Thyroid gland (tissue), 4 donors: ENCODE results near the gene SLC17A8. TPM values are rescaled to one million over a fixed set of nuclear protein-coding genes. Genes with fewer than 3 reads are reported as not detected.

Experiments used
- DNase-seq, 2 donors: peaks; one replicate each; pipeline ENCODE4 v3.0.0-alpha.2; 2019
- H3K27ac ChIP-seq, 3 donors: fragments of 200-600 bp; sonication (generic); 1 replicate in 2 of 3; 2 replicates in 1 of 3; pipeline ENCODE4 v1.5.1; 2016 to 2019; ENCODE audit warnings: mild to moderate bottlenecking in 1 of 3, moderate library complexity in 1 of 3
- H3K27me3 ChIP-seq: fragments of 200-600 bp; sonication (generic); one replicate; pipeline ENCODE4 v1.5.1; 2019
- H3K36me3 ChIP-seq, 2 donors: fragments of 200-600 bp; sonication (generic); one replicate each; pipeline ENCODE4 v1.5.1; 2016 to 2019
- H3K4me1 ChIP-seq, 2 donors: fragments of 200-600 bp; sonication (generic); one replicate each; pipeline ENCODE4 v1.5.1; 2017 to 2019
- H3K4me3 ChIP-seq, 3 donors: fragments of 200-600 bp; sonication (generic); replicated peaks in 1 of 3; 1 replicate in 2 of 3; 2 replicates in 1 of 3; pipeline ENCODE4 v1.5.1; 2016; ENCODE audit warnings: mild to moderate bottlenecking in 1 of 3
- H3K9me3 ChIP-seq: fragments of 200-600 bp; sonication (generic); one replicate; pipeline ENCODE4 v1.5.1; 2017
- CTCF ChIP-seq, 6 experiments: fragments of 200-600 bp in 3 of 6; fragments of 450-650 bp in 3 of 6; sonication (generic) in 3 of 6; IDR thresholded peaks; one replicate each; pipeline ENCODE4 v1.5.1; 2016 to 2019; ENCODE audit warnings: antibody characterized with exemption in 6 of 6, mild to moderate bottlenecking in 2 of 6, inconsistent platforms in 1 of 6, moderate library complexity in 1 of 6
- POLR2A ChIP-seq, 2 donors: fragments of 450-650 bp; IDR thresholded peaks; one replicate each; pipeline ENCODE4 v1.6.1; 2017; ENCODE audit warnings: antibody characterized with exemption in 2 of 2, mild to moderate bottlenecking in 2 of 2, moderate library complexity in 1 of 2
- WGBS, 2 donors: methylation state at CpG; one replicate each; pipeline ENCODE4 v1.1.5; 2017; 5-methylcytosine and 5-hydroxymethylcytosine counted together
- intact Hi-C: fragments of 100-400 bp; cut with DNase I; formaldehyde crosslinking; loops from one replicate; pipeline ENCODE4 v1.15.1; 2023
- total RNA-seq, 4 donors: library from RNA; depleted of rRNA; stranded (reverse); fragments of >200 nt; gene quantifications; one replicate each; pipeline ENCODE4 v1.2.3, GENCODE V29; 2016

The SLC17A8 gene
- total RNA-seq, 4 donors from 2014 or later: not detected

GRCh38 chr12:100442403-100442802, 85.5 kb downstream of the SLC17A8 start:
- no peaks in the 10 kb centered on the region for H3K4me1 ChIP-seq
- H3K9me3 ChIP-seq: no peaks in the 10 kb centered on the region
- no peak for TF ChIP-seq POLR2A (IDR thresholded peaks at IDR 0.05)
- no peak for TF ChIP-seq CTCF (IDR thresholded peaks at IDR 0.05)
- H3K4me3 ChIP-seq: no peak overlapping the region
- intact Hi-C loops: no loop called here
- no peak overlapping the region for H3K27ac ChIP-seq
- no peaks in the 10 kb centered on the region for H3K36me3 ChIP-seq
- no peaks in the 10 kb centered on the region for H3K27me3 ChIP-seq
- 93 to 95% methylated on average over 1 of the region's 1 CpG for WGBS, 2 donors
- no peak for DNase-seq

- intact Hi-C loops: no loop called here
- TF ChIP-seq CTCF (IDR thresholded peaks at IDR 0.05) (no peak), POLR2A (IDR thresholded peaks at IDR 0.05) (no peak)
- H3K9me3 ChIP-seq: no peaks in the 10 kb centered on the region
- WGBS, 2 donors: 77 to 78% methylated on average over 1 of the region's 1 CpG
- no peaks in the 10 kb centered on the region for H3K27me3 ChIP-seq
- H3K36me3 ChIP-seq: no peaks in the 10 kb centered on the region
- no peak for DNase-seq
- no peak overlapping the region for H3K4me3 ChIP-seq
- H3K4me1 ChIP-seq: no peaks in the 10 kb centered on the region
- H3K27ac ChIP-seq: no peak overlapping the region
Observed at GRCh38 chr12:100443434-100443833, 86.6 kb downstream of the SLC17A8 start.

GRCh38 chr12:100445081-100445481, 88.2 kb downstream of the SLC17A8 start:
- no peaks in the 10 kb centered on the region for H3K36me3 ChIP-seq
- DNase-seq: no peak
- H3K4me1 ChIP-seq: no peaks in the 10 kb centered on the region
- no peak overlapping the region for H3K27ac ChIP-seq
- H3K27me3 ChIP-seq: no peaks in the 10 kb centered on the region
- no peak overlapping the region for H3K4me3 ChIP-seq
- no peaks in the 10 kb centered on the region for H3K9me3 ChIP-seq
- intact Hi-C loops: no loop called here
- WGBS, 2 donors: 78 to 79% methylated on average over 4 of the region's 4 CpGs
- no peak for TF ChIP-seq POLR2A (IDR thresholded peaks at IDR 0.05)
- no peak for TF ChIP-seq CTCF (IDR thresholded peaks at IDR 0.05)

- WGBS, 2 donors: 37 to 38% methylated on average over 3 of the region's 3 CpGs
Observed at GRCh38 chr12:100447381-100447780, 90.5 kb downstream of the SLC17A8 start.

GRCh38 chr12:100448656-100449055, 91.8 kb downstream of the SLC17A8 start:
- intact Hi-C loops: no loop called here
- no peaks in the 10 kb centered on the region for H3K9me3 ChIP-seq
- H3K27me3 ChIP-seq: peaks cover 3% of the 10 kb centered on the region
- no peak for DNase-seq
- H3K36me3 ChIP-seq: no peaks in the 10 kb centered on the region
- H3K4me1 ChIP-seq: no peaks in the 10 kb centered on the region
- TF ChIP-seq POLR2A (IDR thresholded peaks at IDR 0.05) (no peak), CTCF (IDR thresholded peaks at IDR 0.05) (no peak)
- 73 to 93% methylated on average over 1 of the region's 1 CpG for WGBS, 2 donors
- no peak overlapping the region for H3K27ac ChIP-seq
- H3K4me3 ChIP-seq: no peak overlapping the region

More at GRCh38 chr12:100447381-100447780, 90.5 kb downstream of the SLC17A8 start:
- Histone ChIP-seq H3K36me3 (no peaks in the 10 kb centered on the region), H3K4me3 (no peak overlapping the region), H3K4me1 (no peaks in the 10 kb centered on the region), H3K9me3 (no peaks in the 10 kb centered on the region), H3K27me3 (peaks cover 2% of the 10 kb centered on the region), H3K27ac (no peak overlapping the region)
- TF ChIP-seq CTCF (IDR thresholded peaks at IDR 0.05) (no peak), POLR2A (IDR thresholded peaks at IDR 0.05) (no peak)
- intact Hi-C loops: no loop called here
- DNase-seq: no peak
